BJ (cell line): ENCODE measurements around the gene MGST1. TPM values are rescaled to one million over a fixed set of nuclear protein-coding genes. Genes with fewer than 3 reads are reported as not detected.

Source experiments
- CTCF ChIA-PET: fragments of 350-600 bp; formaldehyde crosslinking; extraction: SDS; loops from one replicate; lab custom pipeline; 2021; ENCODE audit warnings: antibody characterized with exemption, inconsistent platforms; lab: Yijun Ruan, JAX
- POLR2A ChIA-PET: fragments of 300-600 bp; sonication (Branson Sonifier 250); formaldehyde crosslinking; extraction: SDS; loops from one replicate; lab custom pipeline; 2021; ENCODE audit warnings: antibody characterized with exemption; lab: Charles Lee
- DNase-seq: peaks from one replicate; pipeline ENCODE4 v3.0.0-alpha.2; 2011; ENCODE audit warnings: low read depth
- H3K27me3 ChIP-seq: 2 replicates; pipeline ENCODE4 v1.6.0; 2011; ENCODE audit warnings: low read length; ENCODE audit not compliant: control insufficient read depth, insufficient read depth
- H3K36me3 ChIP-seq: 2 replicates; pipeline ENCODE4 v1.5.1; 2011; ENCODE audit warnings: low read length; ENCODE audit not compliant: control insufficient read depth, insufficient read depth
- H3K4me3 ChIP-seq: 2 replicates; pipeline ENCODE4 v1.5.1; 2011; ENCODE audit warnings: low read depth, mild to moderate bottlenecking, control low read depth, low read length
- polyA plus RNA-seq: library from polyadenylated mRNA; depleted of rRNA; stranded (reverse); fragments of >200 nt; gene quantifications from 2 replicates; pipeline ENCODE4 v1.2.3, GENCODE V29; 2011
- TF ChIP-seq, protein P1 (sequence below): IDR thresholded peaks from 2 replicates; pipeline ENCODE4 v1.5.1; 2011; ENCODE audit warnings: low read depth, mild to moderate bottlenecking, control low read depth, inconsistent platforms, low read length, moderate library complexity; ENCODE audit not compliant: insufficient read depth

Gene MGST1
- polyA plus RNA-seq, 1 experiment, result 333 TPM

DNA sequence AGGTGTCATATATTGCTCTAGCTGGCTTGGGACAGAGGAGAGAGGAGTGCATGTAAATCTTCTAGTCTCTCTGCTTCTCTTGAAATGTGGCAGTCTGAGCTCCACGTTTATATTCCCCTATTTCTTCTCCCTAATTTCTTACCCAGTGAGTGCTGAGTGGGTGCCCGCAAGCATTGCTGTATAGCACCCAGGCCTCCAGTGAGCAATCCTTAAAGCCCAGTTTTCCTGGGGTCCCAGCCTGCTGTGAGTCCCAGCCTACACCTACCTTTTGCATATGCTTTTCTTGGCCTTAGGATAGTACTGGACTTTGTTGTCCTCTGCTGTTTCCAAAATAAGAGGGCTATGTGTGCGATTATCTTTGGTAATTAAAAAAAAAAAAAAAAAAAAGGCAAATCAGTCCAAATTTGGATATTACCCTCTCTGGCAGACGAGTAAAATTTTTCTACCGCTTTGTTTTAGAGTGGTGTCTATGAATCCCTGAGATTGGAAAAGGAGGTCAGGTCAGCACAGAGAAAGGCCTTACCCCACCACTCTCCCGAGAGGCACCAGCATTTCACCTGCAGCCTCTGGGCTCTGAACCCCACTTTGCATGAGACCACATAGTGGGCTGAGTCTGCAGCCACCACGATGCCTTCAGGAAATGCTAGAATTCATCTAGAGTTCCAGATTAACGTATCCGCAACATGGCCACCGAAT is 1.1 kb downstream of the MGST1 start:
- ChIA-PET POLR2A (no interaction called here), CTCF (interaction anchor here (0.6 to 0.7 kb wide), 2 partner anchors 18 to 26 kb away, joined by 3 read pairs; no protein-coding TSS in a partner anchor)

DNA sequence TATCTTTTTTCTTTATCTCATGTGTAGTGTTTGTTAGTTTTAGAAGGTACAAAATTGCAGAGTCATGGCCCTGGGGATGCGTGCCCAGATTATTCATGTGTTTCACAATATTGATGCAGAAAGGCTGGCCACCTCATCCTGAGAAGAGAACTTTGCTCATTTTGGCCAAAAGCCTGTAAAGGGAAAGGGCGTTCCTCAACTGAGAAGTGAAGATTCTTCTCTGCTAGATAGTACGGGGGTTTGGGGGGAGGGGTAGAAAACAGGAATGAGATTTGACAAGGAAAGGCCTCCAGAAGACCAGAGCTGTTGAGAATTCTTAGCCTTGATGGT is 1.7 kb downstream of the MGST1 start:
- no peaks in the 10 kb centered on the region for H3K36me3 ChIP-seq
- peak; percentile 75 for DNase-seq
- POLR2A ChIA-PET, result interaction anchor here (0.6 kb wide), 1 partner anchor 10 kb away, joined by 4 read pairs; no protein-coding TSS in a partner anchor
- CTCF ChIA-PET, result no interaction called here
- H3K4me3 ChIP-seq, result no peak overlapping the region; the same call in 1 of the 2 replicates
- TF ChIP-seq, protein P1, sequence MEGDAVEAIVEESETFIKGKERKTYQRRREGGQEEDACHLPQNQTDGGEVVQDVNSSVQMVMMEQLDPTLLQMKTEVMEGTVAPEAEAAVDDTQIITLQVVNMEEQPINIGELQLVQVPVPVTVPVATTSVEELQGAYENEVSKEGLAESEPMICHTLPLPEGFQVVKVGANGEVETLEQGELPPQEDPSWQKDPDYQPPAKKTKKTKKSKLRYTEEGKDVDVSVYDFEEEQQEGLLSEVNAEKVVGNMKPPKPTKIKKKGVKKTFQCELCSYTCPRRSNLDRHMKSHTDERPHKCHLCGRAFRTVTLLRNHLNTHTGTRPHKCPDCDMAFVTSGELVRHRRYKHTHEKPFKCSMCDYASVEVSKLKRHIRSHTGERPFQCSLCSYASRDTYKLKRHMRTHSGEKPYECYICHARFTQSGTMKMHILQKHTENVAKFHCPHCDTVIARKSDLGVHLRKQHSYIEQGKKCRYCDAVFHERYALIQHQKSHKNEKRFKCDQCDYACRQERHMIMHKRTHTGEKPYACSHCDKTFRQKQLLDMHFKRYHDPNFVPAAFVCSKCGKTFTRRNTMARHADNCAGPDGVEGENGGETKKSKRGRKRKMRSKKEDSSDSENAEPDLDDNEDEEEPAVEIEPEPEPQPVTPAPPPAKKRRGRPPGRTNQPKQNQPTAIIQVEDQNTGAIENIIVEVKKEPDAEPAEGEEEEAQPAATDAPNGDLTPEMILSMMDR, result no peak
- H3K27me3 ChIP-seq, result no peaks in the 10 kb centered on the region

More for the DNA sequence above, 1.1 kb downstream of the MGST1 start:
- H3K4me3 ChIP-seq, result peak overlapping the region; percentile 54
- DNase-seq, result no peak
- no peaks in the 10 kb centered on the region for H3K27me3 ChIP-seq
- TF ChIP-seq, protein P1, result no peak
- H3K36me3 ChIP-seq, result no peaks in the 10 kb centered on the region

DNA sequence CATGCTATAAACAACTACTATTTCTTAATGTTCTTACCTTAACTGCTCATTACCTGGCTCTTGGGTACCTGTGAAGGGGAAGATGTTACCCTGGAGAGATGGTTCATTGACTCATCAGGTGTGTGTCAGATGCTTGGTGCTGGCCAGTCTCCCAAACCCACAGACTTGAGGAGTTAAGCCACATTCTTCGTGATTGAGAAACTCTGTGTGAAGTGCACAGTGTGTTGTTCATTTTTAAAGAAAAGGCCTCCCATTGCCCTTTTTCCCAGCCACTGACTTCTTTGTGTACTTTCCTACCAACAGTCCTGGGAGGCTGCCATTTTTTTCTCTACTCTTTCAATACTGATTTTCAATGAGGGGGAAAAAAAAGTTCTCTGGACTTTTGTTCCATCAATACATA is 3.2 kb downstream of the MGST1 start:
- peak; percentile 70 for DNase-seq
- Histone ChIP-seq H3K36me3 (peaks cover 2% of the 10 kb centered on the region; the same call in 1 of the 2 replicates), H3K27me3 (no peaks in the 10 kb centered on the region), H3K4me3 (no peak overlapping the region)
- TF ChIP-seq, protein P1, result no peak
- ChIA-PET CTCF (interaction anchor here (1.2 kb wide), 1 partner anchor 10 kb away, joined by 3 read pairs; no protein-coding TSS in a partner anchor), POLR2A (no interaction called here)

DNA sequence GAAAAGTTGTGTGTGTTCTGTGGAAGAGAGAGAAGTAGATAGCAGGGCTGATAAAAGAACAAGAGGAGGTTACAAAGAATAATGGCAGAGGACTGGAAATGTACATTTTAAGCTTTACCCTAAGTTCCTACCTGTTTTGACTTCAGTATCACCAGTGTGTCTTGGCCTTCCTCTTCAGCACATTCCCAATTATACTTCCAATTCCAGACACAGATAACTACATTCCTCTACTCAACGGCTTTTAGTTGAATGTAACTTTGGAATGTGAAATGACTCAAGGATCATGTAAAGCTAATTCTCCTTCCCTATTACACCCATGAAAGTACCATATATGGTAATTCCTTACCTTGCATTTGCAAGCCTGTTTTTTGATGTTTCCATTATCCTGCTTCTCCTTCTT is 5.0 kb downstream of the MGST1 start:
- ChIA-PET POLR2A (no interaction called here), CTCF (interaction anchor here (0.8 to 1.1 kb wide), 4 partner anchors 8 to 185 kb away, joined by 3 to 5 read pairs (median 4); no protein-coding TSS in a partner anchor)
- Histone ChIP-seq H3K27me3 (no peaks in the 10 kb centered on the region), H3K36me3 (peaks cover 2% of the 10 kb centered on the region; the same call in 1 of the 2 replicates), H3K4me3 (no peak overlapping the region)
- TF ChIP-seq, protein P1, result no peak
- no peak for DNase-seq

DNA sequence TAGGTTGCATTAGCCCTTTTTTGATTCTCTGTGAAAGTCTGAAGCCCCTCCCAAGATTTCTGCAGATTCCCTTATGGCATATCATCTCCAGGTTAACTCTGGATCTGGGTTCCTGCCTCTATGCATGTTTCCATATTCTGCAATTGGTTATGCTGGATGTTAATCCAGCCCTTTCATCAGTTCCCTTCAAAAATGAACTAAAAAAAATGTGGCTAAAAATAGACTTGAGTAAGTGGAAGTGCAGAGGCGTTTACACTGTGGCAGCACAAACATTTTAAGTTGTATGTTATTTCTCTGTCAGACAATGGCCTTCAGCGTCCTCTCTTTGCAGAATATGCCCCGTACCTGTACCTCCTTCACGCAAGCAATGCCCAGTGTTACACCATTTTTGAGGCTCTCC is 11.4 kb downstream of the MGST1 start:
- Histone ChIP-seq H3K36me3 (peaks cover 9% of the 10 kb centered on the region), H3K27me3 (no peaks in the 10 kb centered on the region), H3K4me3 (no peak overlapping the region)
- TF ChIP-seq, protein P1, result no peak
- DNase-seq, result no peak
- CTCF ChIA-PET, result interaction anchor here (1.2 kb wide), 1 partner anchor 27 kb away, joined by 3 read pairs; no protein-coding TSS in a partner anchor
- POLR2A ChIA-PET, result interaction anchor here (0.6 kb wide), 1 partner anchor 10 kb away, joined by 4 read pairs; no protein-coding TSS in a partner anchor
